ENCODE measurements around the gene OR5B12. TPM values are rescaled to one million over a fixed set of nuclear protein-coding genes. Genes with fewer than 3 reads are reported as not detected.

Gene OR5B12
- total RNA-seq, 1 experiment from 2014 or later: not detected

Other genes starting within 250 kb of the OR5B12 start
- not detected for gene OR1S2, start 238.1 kb downstream of the OR5B12 start, total RNA-seq (2021; ENCODE audit: unreplicated experiment)
- gene OR1S1, start 229.5 kb downstream of the OR5B12 start, total RNA-seq (2021; ENCODE audit: unreplicated experiment): not detected
- not detected for gene OR10Q1, start 213.3 kb downstream of the OR5B12 start, total RNA-seq (2021; ENCODE audit: unreplicated experiment)
- gene OR10W1, start 174.0 kb downstream of the OR5B12 start, total RNA-seq (2021; ENCODE audit: unreplicated experiment): not detected
- gene OR5B17, start 83.2 kb downstream of the OR5B12 start, total RNA-seq (2021; ENCODE audit: unreplicated experiment): not detected
- not detected for gene OR5B3, start 35.4 kb downstream of the OR5B12 start, total RNA-seq (2021; ENCODE audit: unreplicated experiment)
- not detected for gene OR5B2, start 14.1 kb downstream of the OR5B12 start, total RNA-seq (2021; ENCODE audit: unreplicated experiment)
- gene OR5B21, start 65.9 kb upstream of the OR5B12 start, total RNA-seq (2021; ENCODE audit: unreplicated experiment): not detected
- 3.0 TPM for gene LPXN, start 133.6 kb upstream of the OR5B12 start, total RNA-seq (2021; ENCODE audit: unreplicated experiment)
- 80.4 TPM for gene ZFP91, start 136.8 kb upstream of the OR5B12 start, total RNA-seq (2021; ENCODE audit: unreplicated experiment)
- gene CNTF, start 180.4 kb upstream of the OR5B12 start, total RNA-seq (2021; ENCODE audit: unreplicated experiment): 3.0 TPM

Measured in Panc1 (cell line).